IMR-90 (cell line): ENCODE results near the gene DLD. TPM values are rescaled to one million over a fixed set of nuclear protein-coding genes. Genes with fewer than 3 reads are reported as not detected.

ENCODE experiments used
- ATAC-seq: fragments of 200-7000 bp; cut with Tn5 transposase; 2 replicates; pipeline ENCODE4 v1.9.1; 2020; ENCODE audit warnings: low read depth, mild to moderate bottlenecking, moderate library complexity
- BruUV-seq: library from RNA; stranded (reverse); fragments of 400-500 nt; replicated peaks from 2 replicates; lab custom pipeline; 2021; lab: Mats Ljungman, UMichigan
- CTCF ChIA-PET: fragments of 300-600 bp; formaldehyde crosslinking; extraction: SDS; loops from one replicate; lab custom pipeline; 2021; ENCODE audit warnings: antibody characterized with exemption; lab: Yijun Ruan, JAX
- POLR2A ChIA-PET: fragments of 300-600 bp; sonication (Branson Sonifier 250); formaldehyde crosslinking; loops from one replicate; lab custom pipeline; 2022; ENCODE audit warnings: antibody characterized with exemption; ENCODE audit not compliant: unreplicated experiment; lab: Charles Lee
- DNase-seq: peaks from one replicate; pipeline ENCODE4 v3.0.0; 2013
- H2AFZ ChIP-seq: replicated peaks from 2 replicates; pipeline ENCODE3; 2013; ENCODE audit warnings: low read length, mild to moderate bottlenecking; ENCODE audit not compliant: poor library complexity
- H2AK5ac ChIP-seq: 2 replicates; pipeline ENCODE4 v1.6.1; 2013; ENCODE audit warnings: low read depth, low read length, inconsistent platforms
- H2AK9ac ChIP-seq: replicated peaks from 2 replicates; pipeline ENCODE3; 2013; ENCODE audit warnings: mild to moderate bottlenecking, low read depth, low read length, moderate library complexity; ENCODE audit not compliant: poor library complexity
- H2BK120ac ChIP-seq: 2 replicates; pipeline ENCODE4 v1.6.1; 2013; ENCODE audit warnings: low read depth, low read length, inconsistent platforms
- H2BK15ac ChIP-seq: 3 replicates; pipeline ENCODE4 v1.6.1; 2013; ENCODE audit warnings: low read depth, low read length, inconsistent platforms
- H2BK20ac ChIP-seq: 2 replicates; pipeline ENCODE4 v1.6.1; 2013; ENCODE audit warnings: low read depth, mild to moderate bottlenecking, inconsistent platforms, low read length, moderate library complexity
- H2BK5ac ChIP-seq: 2 replicates; pipeline ENCODE4 v1.6.1; 2013; ENCODE audit warnings: mild to moderate bottlenecking, low read depth, low read length, inconsistent platforms; ENCODE audit not compliant: poor library complexity, severe bottlenecking
- H3K14ac ChIP-seq: replicated peaks from 2 replicates; pipeline ENCODE4 v1.6.1; 2013; ENCODE audit warnings: low read depth, low read length, inconsistent platforms
- H3K18ac ChIP-seq: 2 replicates; pipeline ENCODE4 v1.6.1; 2013; ENCODE audit warnings: low read depth, low read length, control low read depth
- H3K23ac ChIP-seq: 2 replicates; pipeline ENCODE4 v1.6.1; 2013; ENCODE audit warnings: low read depth, low read length, inconsistent platforms
- H3K27ac ChIP-seq: 2 replicates; pipeline ENCODE4 v1.5.1; 2013; ENCODE audit warnings: mild to moderate bottlenecking, control low read depth, low read length; ENCODE audit not compliant: insufficient read depth
- H3K27me3 ChIP-seq: 2 replicates; pipeline ENCODE4 v1.6.1; 2013; ENCODE audit warnings: low read length; ENCODE audit not compliant: control insufficient read depth, insufficient read depth
- H3K36me3 ChIP-seq: 2 replicates; pipeline ENCODE4 v1.6.1; 2013; ENCODE audit warnings: low read length, mixed read lengths; ENCODE audit not compliant: control insufficient read depth, insufficient read depth
- H3K4ac ChIP-seq: 2 replicates; pipeline ENCODE4 v1.6.1; 2013; ENCODE audit warnings: low read depth, low read length, inconsistent platforms
- H3K4me1 ChIP-seq: 2 replicates; pipeline ENCODE4 v1.6.1; 2013; ENCODE audit warnings: low read length, mixed read lengths; ENCODE audit not compliant: control insufficient read depth, insufficient read depth
- H3K4me2 ChIP-seq: 2 replicates; pipeline ENCODE4 v1.6.1; 2013; ENCODE audit warnings: low read depth, mild to moderate bottlenecking, control low read depth, low read length, moderate library complexity
- H3K4me3 ChIP-seq: 2 replicates; pipeline ENCODE4 v1.5.1; 2013; ENCODE audit warnings: low read depth, mild to moderate bottlenecking, control low read depth, low read length, moderate library complexity; ENCODE audit not compliant: insufficient read depth
- H3K56ac ChIP-seq: 2 replicates; pipeline ENCODE4 v1.6.1; 2013; ENCODE audit warnings: low read length, inconsistent platforms; ENCODE audit not compliant: insufficient read depth; ENCODE audit errors: extremely low read depth
- H3K79me1 ChIP-seq, 2 experiments: 2 replicates each; pipeline ENCODE4 v1.6.1; 2013; ENCODE audit warnings: low read length in 2 of 2, inconsistent platforms in 1 of 2, low read depth in 1 of 2
- H3K9ac ChIP-seq: 2 replicates; pipeline ENCODE4 v1.6.1; 2013; ENCODE audit warnings: low read depth, low read length, control low read depth
- H3K9me1 ChIP-seq: 2 replicates; pipeline ENCODE4 v1.6.1; 2013; ENCODE audit warnings: low read length, inconsistent platforms; ENCODE audit not compliant: insufficient read depth
- H3K9me3 ChIP-seq: 2 replicates; pipeline ENCODE4 v1.6.1; 2013; ENCODE audit warnings: low read length; ENCODE audit not compliant: control insufficient read depth, insufficient read depth
- H4K20me1 ChIP-seq: 2 replicates; pipeline ENCODE4 v1.6.1; 2013; ENCODE audit warnings: low read length, inconsistent platforms; ENCODE audit not compliant: insufficient read depth
- H4K5ac ChIP-seq: 2 replicates; pipeline ENCODE4 v1.6.1; 2013; ENCODE audit warnings: mild to moderate bottlenecking, low read depth, low read length, control low read depth
- H4K8ac ChIP-seq, 2 experiments: 2 replicates each; pipeline ENCODE4 v1.6.1; 2013; ENCODE audit warnings: low read depth in 2 of 2, low read length in 2 of 2, control low read depth in 1 of 2, inconsistent platforms in 1 of 2
- H4K91ac ChIP-seq: 2 replicates; pipeline ENCODE4 v1.6.1; 2013; ENCODE audit warnings: low read depth, low read length, inconsistent platforms; ENCODE audit not compliant: insufficient read depth
- FOS ChIP-seq: fragments of 150-350 bp; IDR thresholded peaks from 2 replicates; pipeline ENCODE4 v1.6.1; 2016; ENCODE audit warnings: low read depth, low read length
- MXI1 ChIP-seq: IDR thresholded peaks from 2 replicates; pipeline ENCODE4 v1.6.1; 2012; ENCODE audit warnings: low read depth, mild to moderate bottlenecking, low read length, moderate library complexity, borderline replicate concordance
- WGBS, 2 experiments: methylation state at CpG; one replicate each; pipeline versions ENCODE4 v1.1.5 to v1.1.7; 2013; ENCODE audit warnings: missing lambda C conversion rate in 2 of 2; ENCODE audit not compliant: insufficient read length in 1 of 2; ENCODE audit errors: extremely low coverage in 2 of 2; 5-methylcytosine and 5-hydroxymethylcytosine counted together
- dilution Hi-C: fragments of 300-500 bp; cut with HindIII; formaldehyde crosslinking; loops from one replicate; pipeline ENCODE4 v1.14.3; 2018; ENCODE audit warnings: low sequenced_read_pairs; ENCODE audit not compliant: unreplicated experiment
- in situ Hi-C: fragments of 300-500 bp; cut with MboI; formaldehyde crosslinking; loops from 3 replicates; pipeline ENCODE4 v1.14.3; 2019; ENCODE audit warnings: low sequenced_read_pairs, inconsistent platforms, mixed read lengths
- intact Hi-C: fragments of 100-400 bp; cut with micrococcal nuclease; formaldehyde crosslinking; loops from 2 replicates; pipeline ENCODE4 v1.10.0; 2022
- polyA plus RNA-seq, 3 experiments: library from polyadenylated mRNA; depleted of rRNA; stranded (reverse); fragments of >200 nt; gene quantifications; 2 replicates each; pipeline ENCODE4 v1.2.3, GENCODE V29; 2012; ENCODE audit warnings: low replicate concordance in 1 of 3
- total RNA-seq: library from RNA; depleted of rRNA; stranded (reverse); fragments of >200 nt; gene quantifications from 2 replicates; pipeline ENCODE4 v1.2.3, GENCODE V29; 2012

DLD gene
- total and polyA plus RNA-seq, 2 of the 4 experiments (the other 2 are of a cell fraction): 121 to 361 TPM

GRCh38 chr7:107911981-107912380 is 21.0 kb downstream of the DLD start:
- dilution Hi-C loops (no loop called here), intact Hi-C loops (no loop called here), in situ Hi-C loops (no loop called here)
- Histone ChIP-seq H3K4me1 (no peaks in the 10 kb centered on the region), H3K56ac (no peak overlapping the region), H2BK20ac (no peak overlapping the region), H4K91ac (no peak overlapping the region), H2BK5ac (no peak overlapping the region), H3K79me1 (peaks cover 8 to 14% of the 10 kb centered on the region in 2 experiments; a peak in 3 of 4 replicates), H2AK9ac (no peak overlapping the region), H3K4me2 (no peak overlapping the region), H2BK120ac (no peak overlapping the region), H3K4me3 (no peak overlapping the region), H3K23ac (no peak overlapping the region), H3K18ac (no peak overlapping the region), H4K20me1 (no peaks in the 10 kb centered on the region), H3K9ac (no peak overlapping the region), H3K14ac (no peak overlapping the region), H3K36me3 (peaks cover 19% of the 10 kb centered on the region), H3K27me3 (no peaks in the 10 kb centered on the region), H2AFZ (no peak overlapping the region), H3K4ac (no peak overlapping the region), H2AK5ac (no peak overlapping the region), H4K5ac (no peak overlapping the region), H4K8ac (no peak overlapping the region), H3K9me3 (no peaks in the 10 kb centered on the region), H3K9me1 (no peaks in the 10 kb centered on the region; the same call in none of the 2 replicates), H3K27ac (no peak overlapping the region), H2BK15ac (no peak overlapping the region)
- no TSS peak for BruUV-seq
- CTCF ChIA-PET: no interaction called here
- POLR2A ChIA-PET: no interaction called here
- DNase-seq (no peak), ATAC-seq (no peak)
- TF ChIP-seq MXI1 (no peak), FOS (no peak)
- no CpG with 5 or more reads among the region's 2 CpGs for WGBS, 2 experiments
